ENCODE results near the gene GNG5.

GRCh38 chr1:84493747-84494146, 12.6 kb downstream of the GNG5 start:
- TF ChIP-seq CTCF (IDR thresholded peaks at IDR 0.05), result no peak
- TF ChIP-seq POLR2AphosphoS5 (IDR thresholded peaks at IDR 0.05; ENCODE audit: insufficient read depth in 1 of 2, low read depth in 1 of 2), result no peak
- no peak for TF ChIP-seq POLR2A (IDR thresholded peaks at IDR 0.05)
